ENCODE results near the gene GPR78. TPM values are rescaled to one million over a fixed set of nuclear protein-coding genes. Genes with fewer than 3 reads are reported as not detected.

GPR78 gene
- total RNA-seq, 1 experiment from 2014 or later = 5.7 TPM

- Mint-ChIP-seq H3K4me1 (peaks cover 18% of the 10 kb centered on the region), H3K27me3 (ENCODE audit: low read depth) (peaks cover 3% of the 10 kb centered on the region; the same call in 1 of the 2 replicates), H3K27ac (no peak overlapping the region), H3K36me3 (no peaks in the 10 kb centered on the region), H3K4me3 (no peak overlapping the region), H3K9me3 (no peaks in the 10 kb centered on the region)
- DNase-seq (ENCODE audit: low spot score) = no peak
- TF ChIP-seq CREM (CRISPR knock-in tag; IDR thresholded peaks at IDR 0.05) = no peak
- no peak for TF ChIP-seq E2F5 (CRISPR knock-in tag; IDR thresholded peaks at IDR 0.05)
- TF ChIP-seq SMAD3 (CRISPR knock-in tag; IDR thresholded peaks at IDR 0.05; ENCODE audit: borderline replicate concordance) = no peak
- no peak for TF ChIP-seq NFE2L1 (CRISPR knock-in tag; IDR thresholded peaks at IDR 0.05)
- ChIA-PET POLR2A (interaction anchor here (1.9 kb wide), 1 partner anchor 46 kb away, joined by 5 read pairs; the partner anchor contains the start of gene CPZ), CTCF (interaction anchor here (0.6 to 4.8 kb wide), 22 partner anchors 10 to 227 kb away, joined by 3 to 32 read pairs (median 5); partner anchors contain the start of genes CPZ and GPR78)
- peak; percentile 33 for ATAC-seq
Observed at GRCh38 chr4:8546766-8547107, 33.5 kb upstream of the GPR78 start.

- no peak overlapping the region for H3K4me3 Mint-ChIP-seq
- no peaks in the 10 kb centered on the region for H3K9me3 Mint-ChIP-seq
- POLR2A ChIA-PET = interaction anchor here (1.9 kb wide), 1 partner anchor 45 kb away, joined by 5 read pairs; the partner anchor contains the start of gene CPZ
- CTCF ChIA-PET = interaction anchor here (0.6 to 4.8 kb wide), 23 partner anchors 10 to 227 kb away, joined by 3 to 32 read pairs (median 5); partner anchors contain the start of genes CPZ and GPR78
- no peaks in the 10 kb centered on the region for H3K36me3 Mint-ChIP-seq
- peak; percentile 63 for TF ChIP-seq CTCF (IDR thresholded peaks at IDR 0.05)
- no peak for TF ChIP-seq AR (CRISPR knock-in tag; IDR thresholded peaks at IDR 0.05)
- TF ChIP-seq GTF2I (CRISPR knock-in tag; conservative IDR thresholded peaks at IDR 0.05) = 0 out of 2 replicates have a peak, but pooled peaks have one; percentile 30
- TF ChIP-seq MAX (CRISPR knock-in tag; IDR thresholded peaks at IDR 0.05) = peak; percentile 32; the same call in 1 of the 2 replicates
- no peak for TF ChIP-seq IRF2 (CRISPR knock-in tag; IDR thresholded peaks at IDR 0.05; ENCODE audit: borderline replicate concordance, low read depth)
- peaks cover 15% of the 10 kb centered on the region for H3K4me1 Mint-ChIP-seq
- peak; percentile 78 for ATAC-seq
- peak; percentile 36 for DNase-seq (ENCODE audit: low spot score)
- 0 out of 2 replicates have a peak overlapping the region, but pooled peaks have one; percentile 26 for H3K27ac Mint-ChIP-seq
- peaks cover 3% of the 10 kb centered on the region; the same call in 1 of the 2 replicates for H3K27me3 Mint-ChIP-seq (ENCODE audit: low read depth)
Observed at GRCh38 chr4:8547108-8547911, 32.9 kb upstream of the GPR78 start.

GRCh38 chr4:8547912-8548730 lies 32.1 kb upstream of the GPR78 start:
- Mint-ChIP-seq H3K27me3 (ENCODE audit: low read depth) (peaks cover 3% of the 10 kb centered on the region; the same call in 1 of the 2 replicates), H3K4me3 (no peak overlapping the region), H3K4me1 (peaks cover 15% of the 10 kb centered on the region), H3K36me3 (no peaks in the 10 kb centered on the region), H3K27ac (no peak overlapping the region), H3K9me3 (no peaks in the 10 kb centered on the region)
- ATAC-seq = no peak
- ChIA-PET CTCF (interaction anchor here (1.1 to 4.8 kb wide), 15 partner anchors 11 to 228 kb away, joined by 3 to 32 read pairs (median 6); partner anchors contain the start of genes CPZ and GPR78), POLR2A (interaction anchor here (1.9 kb wide), 1 partner anchor 44 kb away, joined by 5 read pairs; the partner anchor contains the start of gene CPZ)
- no peak for TF ChIP-seq ARID4B (CRISPR knock-in tag; IDR thresholded peaks at IDR 0.05; ENCODE audit: borderline replicate concordance)
- TF ChIP-seq ZNF396 (CRISPR knock-in tag; IDR thresholded peaks at IDR 0.05; ENCODE audit: borderline replicate concordance) = no peak
- no peak for TF ChIP-seq ZBTB21 (CRISPR knock-in tag; IDR thresholded peaks at IDR 0.05; ENCODE audit: borderline replicate concordance)
- no peak for TF ChIP-seq ZNF671 (CRISPR knock-in tag; IDR thresholded peaks at IDR 0.05)
- no peak for TF ChIP-seq ZNF512 (CRISPR knock-in tag; IDR thresholded peaks at IDR 0.05; ENCODE audit: borderline replicate concordance)
- TF ChIP-seq CREM (CRISPR knock-in tag; IDR thresholded peaks at IDR 0.05) = no peak
- TF ChIP-seq ZMAT4 (CRISPR knock-in tag; IDR thresholded peaks at IDR 0.05) = no peak
- no peak for DNase-seq (ENCODE audit: low spot score)
